Measurements from ENCODE around the gene EIPR1. TPM values are rescaled to one million over a fixed set of nuclear protein-coding genes. Genes with fewer than 3 reads are reported as not detected.

EIPR1 gene
- total and polyA plus RNA-seq, 8 donors: 4.3 to 12.5 (median 6.4) TPM

DNA sequence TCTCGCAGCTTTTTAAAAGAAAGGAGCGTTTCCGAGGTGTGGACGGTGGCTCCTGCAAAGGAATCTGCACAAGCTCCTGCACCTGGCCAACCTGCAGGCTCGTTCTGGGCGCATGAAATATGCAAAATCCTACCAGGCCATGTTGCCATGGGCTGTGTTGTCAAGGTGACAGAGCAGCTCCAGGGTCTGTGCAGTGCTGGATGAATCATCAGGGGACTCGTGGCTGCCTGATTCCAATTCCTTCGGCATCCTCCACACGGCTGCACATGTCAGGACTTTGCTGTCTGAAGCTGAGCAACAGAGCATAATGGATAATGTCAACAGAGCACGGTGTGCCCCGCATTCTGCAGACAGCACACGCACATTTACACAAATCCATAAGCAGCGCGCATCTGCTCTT, 120.5 kb downstream of the EIPR1 start:
- H3K27me3 ChIP-seq: no peaks in the 10 kb centered on the region
- WGBS, 2 donors: 87 to 88% methylated on average over 14 of the region's 14 CpGs
- H3K27ac ChIP-seq: no peak overlapping the region
- DNase-seq (no peak), FAIRE-seq (no peak), ATAC-seq (peak in 2 of 4 donors; percentile 63 to 84)
- H3K4me3 ChIP-seq: no peak overlapping the region
- H3K36me3 ChIP-seq: no peaks in the 10 kb centered on the region
- intact Hi-C loops (cut with DNase I): no loop called here
- no peaks in the 10 kb centered on the region for H3K4me1 ChIP-seq
- no peaks in the 10 kb centered on the region for H3K9me3 ChIP-seq
- no peak for TF ChIP-seq CTCF (IDR thresholded peaks at IDR 0.05)

- DNase-seq (no peak), ATAC-seq (no peak), FAIRE-seq (no peak)
- H3K36me3 ChIP-seq: no peaks in the 10 kb centered on the region
- intact Hi-C loops (cut with DNase I): no loop called here
- no peak overlapping the region for H3K4me3 ChIP-seq
- no peaks in the 10 kb centered on the region for H3K9me3 ChIP-seq
- no peak overlapping the region for H3K27ac ChIP-seq
- no peaks in the 10 kb centered on the region for H3K4me1 ChIP-seq
- TF ChIP-seq CTCF (IDR thresholded peaks at IDR 0.05): no peak
- WGBS, 2 donors: 94 to 98% methylated on average over 13 of the region's 13 CpGs
- no peaks in the 10 kb centered on the region for H3K27me3 ChIP-seq
These were observed 121.0 kb downstream of the EIPR1 start for GRCh38 chr2:3256605-3257004.

DNA sequence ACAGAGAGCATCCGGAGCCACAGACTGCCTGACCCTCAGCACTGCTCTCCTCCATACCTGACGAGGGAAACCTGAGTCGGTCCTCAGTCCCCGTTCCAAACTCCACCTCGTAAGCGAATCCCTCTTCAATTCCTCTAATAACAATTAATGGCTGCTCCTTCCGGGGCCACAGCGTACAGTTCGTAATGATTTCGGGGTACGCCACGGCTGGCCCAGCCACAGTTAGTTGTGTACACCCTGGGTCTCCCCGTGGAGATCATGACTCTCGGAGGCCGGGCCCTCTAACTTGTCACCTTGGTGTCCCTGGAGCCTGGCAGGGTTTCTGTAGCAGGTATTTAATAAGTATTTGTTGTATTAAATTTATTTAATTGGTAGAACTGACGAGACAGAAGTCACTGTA, 121.5 kb downstream of the EIPR1 start:
- Histone ChIP-seq H3K9me3 (no peaks in the 10 kb centered on the region), H3K4me3 (no peak overlapping the region), H3K36me3 (no peaks in the 10 kb centered on the region), H3K27me3 (no peaks in the 10 kb centered on the region), H3K4me1 (no peaks in the 10 kb centered on the region), H3K27ac (no peak overlapping the region)
- intact Hi-C loops (cut with DNase I): no loop called here
- WGBS, 2 donors: 97 to 98% methylated on average over 16 of the region's 16 CpGs
- DNase-seq (no peak), FAIRE-seq (no peak), ATAC-seq (no peak)
- no peak for TF ChIP-seq CTCF (IDR thresholded peaks at IDR 0.05)

GRCh38 chr2:3254442-3254941, 123.1 kb downstream of the EIPR1 start:
- Histone ChIP-seq H3K36me3 (no peaks in the 10 kb centered on the region), H3K9me3 (no peaks in the 10 kb centered on the region), H3K4me3 (no peak overlapping the region), H3K27ac (no peak overlapping the region), H3K27me3 (no peaks in the 10 kb centered on the region), H3K4me1 (no peaks in the 10 kb centered on the region)
- intact Hi-C loops (cut with DNase I): no loop called here
- ATAC-seq: no peak
- 84% methylated on average over 10 of the region's 10 CpGs for WGBS, 2 donors
- no peak for FAIRE-seq
- TF ChIP-seq CTCF (IDR thresholded peaks at IDR 0.05): no peak
- DNase-seq: no peak

GRCh38 chr2:3253913-3254441, 123.6 kb downstream of the EIPR1 start:
- H3K9me3 ChIP-seq: no peaks in the 10 kb centered on the region
- H3K4me3 ChIP-seq: no peak overlapping the region
- no peak overlapping the region for H3K27ac ChIP-seq
- TF ChIP-seq CTCF (IDR thresholded peaks at IDR 0.05): no peak
- H3K4me1 ChIP-seq: no peaks in the 10 kb centered on the region
- FAIRE-seq: no peak
- WGBS, 2 donors: 88 to 91% methylated on average over 15 of the region's 15 CpGs
- H3K36me3 ChIP-seq: no peaks in the 10 kb centered on the region
- no peak for ATAC-seq
- H3K27me3 ChIP-seq: no peaks in the 10 kb centered on the region
- intact Hi-C loops (cut with DNase I): no loop called here
- DNase-seq: no peak

Data from pancreas (tissue), 10 donors.